GM23338 (cell line): Measurements from ENCODE around the gene TMEM207.

ENCODE experiments used
- CREB1 ChIP-seq: fragments of 250-450 bp; sonication (Bioruptor Pico); IDR thresholded peaks from 2 replicates; pipeline ENCODE4 v1.5.0; 2020; ENCODE audit warnings: low read depth, mild to moderate bottlenecking, moderate library complexity
- EZH2 ChIP-seq: fragments of 200-600 bp; sonication (generic); IDR thresholded peaks from one replicate; pipeline ENCODE4 v1.8.0; 2017; ENCODE audit warnings: antibody characterized with exemption, mild to moderate bottlenecking, low read depth; ENCODE audit not compliant: unreplicated experiment
- EZH2phosphoT487 ChIP-seq: fragments of 200-600 bp; sonication (generic); IDR thresholded peaks from one replicate; pipeline ENCODE4 v1.8.1; 2018; ENCODE audit warnings: antibody characterized with exemption; ENCODE audit not compliant: unreplicated experiment
- NANOG ChIP-seq: IDR thresholded peaks from 2 replicates; pipeline ENCODE4 v1.6.1; 2016; ENCODE audit warnings: antibody characterized with exemption, borderline replicate concordance
- TF ChIP-seq, protein P1 (sequence below), 2 experiments: fragments of 200-600 bp in 1 of 2; sonication (generic) in 1 of 2; conservative IDR thresholded peaks; 2 replicates each; pipeline versions ENCODE4 v1.5.1 to v1.6.1; 2016 to 2017; ENCODE audit warnings: antibody characterized with exemption in 2 of 2, low read depth in 2 of 2, mild to moderate bottlenecking in 2 of 2, moderate library complexity in 1 of 2
- TF ChIP-seq, protein P2 (sequence below): IDR thresholded peaks from one replicate; pipeline ENCODE4 v1.6.1; 2018; ENCODE audit warnings: antibody characterized with exemption; ENCODE audit not compliant: unreplicated experiment
- TF ChIP-seq, protein P3 (sequence below): IDR thresholded peaks from 2 replicates; pipeline ENCODE4 v1.6.1; 2016; ENCODE audit warnings: antibody characterized with exemption

DNA sequence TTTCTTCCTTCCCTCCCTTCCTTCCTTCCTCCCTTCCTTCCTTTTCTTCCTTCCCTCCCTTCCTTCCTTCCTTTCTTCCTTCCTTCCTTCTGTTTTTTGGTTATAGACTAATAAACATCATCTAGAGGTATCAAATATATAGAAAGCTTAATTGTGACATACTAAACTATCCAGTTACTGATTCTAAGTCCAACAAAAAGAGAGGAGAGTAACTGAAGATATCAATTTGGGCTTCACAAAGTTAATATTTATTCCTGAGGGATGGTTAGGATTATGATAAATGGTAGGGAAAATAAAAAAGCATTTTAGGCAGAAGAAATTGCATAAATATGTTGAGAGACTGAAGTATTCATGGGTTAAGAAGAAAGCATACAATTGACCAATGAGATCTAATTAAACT lies 69.5 kb downstream of the TMEM207 start:
- TF ChIP-seq, protein P1, sequence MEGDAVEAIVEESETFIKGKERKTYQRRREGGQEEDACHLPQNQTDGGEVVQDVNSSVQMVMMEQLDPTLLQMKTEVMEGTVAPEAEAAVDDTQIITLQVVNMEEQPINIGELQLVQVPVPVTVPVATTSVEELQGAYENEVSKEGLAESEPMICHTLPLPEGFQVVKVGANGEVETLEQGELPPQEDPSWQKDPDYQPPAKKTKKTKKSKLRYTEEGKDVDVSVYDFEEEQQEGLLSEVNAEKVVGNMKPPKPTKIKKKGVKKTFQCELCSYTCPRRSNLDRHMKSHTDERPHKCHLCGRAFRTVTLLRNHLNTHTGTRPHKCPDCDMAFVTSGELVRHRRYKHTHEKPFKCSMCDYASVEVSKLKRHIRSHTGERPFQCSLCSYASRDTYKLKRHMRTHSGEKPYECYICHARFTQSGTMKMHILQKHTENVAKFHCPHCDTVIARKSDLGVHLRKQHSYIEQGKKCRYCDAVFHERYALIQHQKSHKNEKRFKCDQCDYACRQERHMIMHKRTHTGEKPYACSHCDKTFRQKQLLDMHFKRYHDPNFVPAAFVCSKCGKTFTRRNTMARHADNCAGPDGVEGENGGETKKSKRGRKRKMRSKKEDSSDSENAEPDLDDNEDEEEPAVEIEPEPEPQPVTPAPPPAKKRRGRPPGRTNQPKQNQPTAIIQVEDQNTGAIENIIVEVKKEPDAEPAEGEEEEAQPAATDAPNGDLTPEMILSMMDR (conservative IDR thresholded peaks at IDR 0.05; ENCODE audit: low read depth in 2 of 2): no peak
- TF ChIP-seq, protein P2, sequence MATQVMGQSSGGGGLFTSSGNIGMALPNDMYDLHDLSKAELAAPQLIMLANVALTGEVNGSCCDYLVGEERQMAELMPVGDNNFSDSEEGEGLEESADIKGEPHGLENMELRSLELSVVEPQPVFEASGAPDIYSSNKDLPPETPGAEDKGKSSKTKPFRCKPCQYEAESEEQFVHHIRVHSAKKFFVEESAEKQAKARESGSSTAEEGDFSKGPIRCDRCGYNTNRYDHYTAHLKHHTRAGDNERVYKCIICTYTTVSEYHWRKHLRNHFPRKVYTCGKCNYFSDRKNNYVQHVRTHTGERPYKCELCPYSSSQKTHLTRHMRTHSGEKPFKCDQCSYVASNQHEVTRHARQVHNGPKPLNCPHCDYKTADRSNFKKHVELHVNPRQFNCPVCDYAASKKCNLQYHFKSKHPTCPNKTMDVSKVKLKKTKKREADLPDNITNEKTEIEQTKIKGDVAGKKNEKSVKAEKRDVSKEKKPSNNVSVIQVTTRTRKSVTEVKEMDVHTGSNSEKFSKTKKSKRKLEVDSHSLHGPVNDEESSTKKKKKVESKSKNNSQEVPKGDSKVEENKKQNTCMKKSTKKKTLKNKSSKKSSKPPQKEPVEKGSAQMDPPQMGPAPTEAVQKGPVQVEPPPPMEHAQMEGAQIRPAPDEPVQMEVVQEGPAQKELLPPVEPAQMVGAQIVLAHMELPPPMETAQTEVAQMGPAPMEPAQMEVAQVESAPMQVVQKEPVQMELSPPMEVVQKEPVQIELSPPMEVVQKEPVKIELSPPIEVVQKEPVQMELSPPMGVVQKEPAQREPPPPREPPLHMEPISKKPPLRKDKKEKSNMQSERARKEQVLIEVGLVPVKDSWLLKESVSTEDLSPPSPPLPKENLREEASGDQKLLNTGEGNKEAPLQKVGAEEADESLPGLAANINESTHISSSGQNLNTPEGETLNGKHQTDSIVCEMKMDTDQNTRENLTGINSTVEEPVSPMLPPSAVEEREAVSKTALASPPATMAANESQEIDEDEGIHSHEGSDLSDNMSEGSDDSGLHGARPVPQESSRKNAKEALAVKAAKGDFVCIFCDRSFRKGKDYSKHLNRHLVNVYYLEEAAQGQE: no peak
- TF ChIP-seq EZH2phosphoT487: no peak
- no peak for TF ChIP-seq EZH2
- TF ChIP-seq NANOG: peak; percentile 10; the same call in 1 of the 2 replicates
- no peak for TF ChIP-seq CREB1 (CRISPR knock-in tag)
- TF ChIP-seq, protein P3, sequence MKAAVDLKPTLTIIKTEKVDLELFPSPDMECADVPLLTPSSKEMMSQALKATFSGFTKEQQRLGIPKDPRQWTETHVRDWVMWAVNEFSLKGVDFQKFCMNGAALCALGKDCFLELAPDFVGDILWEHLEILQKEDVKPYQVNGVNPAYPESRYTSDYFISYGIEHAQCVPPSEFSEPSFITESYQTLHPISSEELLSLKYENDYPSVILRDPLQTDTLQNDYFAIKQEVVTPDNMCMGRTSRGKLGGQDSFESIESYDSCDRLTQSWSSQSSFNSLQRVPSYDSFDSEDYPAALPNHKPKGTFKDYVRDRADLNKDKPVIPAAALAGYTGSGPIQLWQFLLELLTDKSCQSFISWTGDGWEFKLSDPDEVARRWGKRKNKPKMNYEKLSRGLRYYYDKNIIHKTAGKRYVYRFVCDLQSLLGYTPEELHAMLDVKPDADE: no peak
